A549 (cell line): ENCODE measurements around the gene SRMS. TPM values are rescaled to one million over a fixed set of nuclear protein-coding genes. Genes with fewer than 3 reads are reported as not detected.
A peak's percentile ranks its signal among the peaks of the same experiment; 100 is the strongest.

Experiments used
- ATAC-seq, 2 experiments: fragments of 200-7000 bp in 1 of 2; fragments of >200 bp in 1 of 2; cut with Nextera tagmentation in 1 of 2; cut with Tn5 transposase in 1 of 2; 3 replicates each; pipeline versions ENCODE4 v1.8.0 to v1.9.1; 2018 to 2020; ENCODE audit warnings: mild to moderate bottlenecking in 1 of 2, moderate library complexity in 1 of 2
- CTCF ChIA-PET: fragments of 300-600 bp; sonication (Branson Sonifier 250); formaldehyde crosslinking; extraction: SDS; loops from one replicate; lab custom pipeline; 2021; ENCODE audit warnings: antibody characterized with exemption, inconsistent platforms; lab: Yijun Ruan, JAX
- POLR2A ChIA-PET: fragments of 350-600 bp; formaldehyde crosslinking; extraction: SDS; loops from one replicate; lab custom pipeline; 2021; ENCODE audit warnings: antibody characterized with exemption, inconsistent platforms; lab: Yijun Ruan, JAX
- DNase-seq, 2 experiments: peaks; one replicate each; pipeline versions ENCODE4 v3.0.0 to v3.0.0-alpha.2; 2011 to 2016; ENCODE audit warnings: low read depth in 1 of 2, low spot score in 1 of 2
- FAIRE-seq: peaks from 2 replicates; lab custom pipeline; 2011; peaks lifted over from hg19 to GRCh38; lab: Jason Lieb, UNC
- H3K27ac ChIP-seq, 2 experiments: fragments of >200 bp; sonication (Bioruptor Twin); formaldehyde crosslinking; 3 replicates each; pipeline ENCODE4 v1.5.1; 2016 to 2017
- H3K4me1 ChIP-seq: fragments of >200 bp; sonication (Bioruptor Twin); formaldehyde crosslinking; 3 replicates; pipeline ENCODE4 v1.6.1; 2016
- H3K4me2 ChIP-seq: fragments of >200 bp; sonication (Bioruptor Twin); formaldehyde crosslinking; 3 replicates; pipeline ENCODE4 v1.6.1; 2016
- H3K4me3 ChIP-seq: fragments of >200 bp; sonication (Bioruptor Twin); formaldehyde crosslinking; 3 replicates; pipeline ENCODE4 v1.5.1; 2016
- H3K9me3 ChIP-seq: fragments of >200 bp; sonication (Bioruptor Twin); formaldehyde crosslinking; 3 replicates; pipeline ENCODE4 v1.6.1; 2016
- BCL3 ChIP-seq: fragments of >200 bp; sonication (Bioruptor Twin); formaldehyde crosslinking; IDR thresholded peaks from 3 replicates; pipeline ENCODE4 v1.6.1; 2016
- BHLHE40 ChIP-seq: IDR thresholded peaks from 2 replicates; pipeline ENCODE4 v1.6.1; 2012; ENCODE audit warnings: low read depth, low read length, inconsistent platforms
- CBX2 ChIP-seq: fragments of 200-600 bp; sonication (generic); IDR thresholded peaks from 2 replicates; pipeline ENCODE4 v1.6.1; 2016; ENCODE audit warnings: low read depth, mild to moderate bottlenecking, borderline replicate concordance
- CBX8 ChIP-seq: fragments of 200-600 bp; sonication (generic); IDR thresholded peaks from 2 replicates; pipeline ENCODE4 v1.6.1; 2016
- CEBPB ChIP-seq, 2 experiments: fragments of >200 bp in 1 of 2; sonication (Bioruptor Twin) in 1 of 2; formaldehyde crosslinking in 1 of 2; IDR thresholded peaks; 2 replicates each; pipeline ENCODE4 v1.6.1; 2012 to 2016
- CHD4 ChIP-seq: fragments of 200-600 bp; sonication (generic); IDR thresholded peaks from 2 replicates; pipeline ENCODE4 v1.6.1; 2016; ENCODE audit warnings: antibody characterized with exemption, mild to moderate bottlenecking, borderline replicate concordance
- E2F6 ChIP-seq: IDR thresholded peaks from 2 replicates; pipeline ENCODE4 v1.6.1; 2012; ENCODE audit warnings: low read depth, borderline replicate concordance
- FOSB ChIP-seq: fragments of 250-450 bp; sonication (Bioruptor Pico); IDR thresholded peaks from 2 replicates; pipeline ENCODE4 v1.5.0; 2020; ENCODE audit warnings: mild to moderate bottlenecking, moderate library complexity
- FOXS1 ChIP-seq: fragments of 250-450 bp; sonication (Bioruptor Pico); IDR thresholded peaks from 2 replicates; pipeline ENCODE4 v1.5.0; 2020; ENCODE audit warnings: mild to moderate bottlenecking, moderate library complexity
- HDAC2 ChIP-seq: fragments of 200-600 bp; sonication (generic); IDR thresholded peaks from 2 replicates; pipeline ENCODE4 v1.6.1; 2016
- HOXB5 ChIP-seq: fragments of 250-450 bp; sonication (Bioruptor Pico); IDR thresholded peaks from 2 replicates; pipeline ENCODE4 v1.5.0; 2020; ENCODE audit warnings: mild to moderate bottlenecking, moderate library complexity
- JUN ChIP-seq, 2 experiments: fragments of >200 bp; sonication (Bioruptor Twin); formaldehyde crosslinking; IDR thresholded peaks; 2 replicates in 1 of 2; 3 replicates in 1 of 2; pipeline ENCODE4 v1.6.1; 2016 to 2017
- MAZ ChIP-seq: fragments of 150-350 bp; IDR thresholded peaks from 2 replicates; pipeline ENCODE4 v1.6.1; 2014; ENCODE audit warnings: antibody characterized with exemption, low read depth, low read length, borderline replicate concordance
- MYC ChIP-seq: IDR thresholded peaks from 2 replicates; pipeline ENCODE4 v1.6.1; 2012; ENCODE audit warnings: mild to moderate bottlenecking, inconsistent platforms, low read length, improper control_type of control experiment, borderline replicate concordance
- NPAS2 ChIP-seq: fragments of 250-450 bp; sonication (Bioruptor Pico); IDR thresholded peaks from 2 replicates; pipeline ENCODE4 v1.8.0; 2022; ENCODE audit warnings: mild to moderate bottlenecking, moderate library complexity, borderline replicate concordance
- PHF8 ChIP-seq: fragments of 200-600 bp; sonication (generic); IDR thresholded peaks from 2 replicates; pipeline ENCODE4 v1.6.1; 2016; ENCODE audit warnings: low read depth, mild to moderate bottlenecking, antibody characterized with exemption, moderate library complexity, borderline replicate concordance
- POLR2AphosphoS2 ChIP-seq: conservative IDR thresholded peaks from 2 replicates; pipeline ENCODE4 v1.6.1; 2012; ENCODE audit warnings: low read length, improper control_type of control experiment, inconsistent platforms
- RARB ChIP-seq: fragments of 250-450 bp; sonication (Bioruptor Pico); IDR thresholded peaks from 2 replicates; pipeline ENCODE4 v1.8.0; 2021; ENCODE audit warnings: mild to moderate bottlenecking, moderate library complexity
- REST ChIP-seq: fragments of 200-600 bp; sonication (generic); IDR thresholded peaks from 2 replicates; pipeline ENCODE4 v1.6.1; 2016; ENCODE audit warnings: antibody characterized with exemption, mild to moderate bottlenecking, moderate library complexity
- SREBF2 ChIP-seq: fragments of 450-650 bp; IDR thresholded peaks from 2 replicates; pipeline ENCODE4 v1.6.1; 2014; ENCODE audit warnings: mild to moderate bottlenecking, moderate library complexity
- USF2 ChIP-seq: fragments of 450-650 bp; IDR thresholded peaks from 2 replicates; pipeline ENCODE4 v1.6.1; 2014; ENCODE audit warnings: antibody characterized with exemption
- ZNF302 ChIP-seq: fragments of 250-450 bp; sonication (Bioruptor Pico); IDR thresholded peaks from 2 replicates; pipeline ENCODE4 v1.9.0; 2021; ENCODE audit warnings: inconsistent platforms, mild to moderate bottlenecking, moderate library complexity
- ZSCAN20 ChIP-seq: fragments of 250-450 bp; sonication (Bioruptor Pico); IDR thresholded peaks from 2 replicates; pipeline ENCODE4 v1.8.0; 2022; ENCODE audit warnings: mild to moderate bottlenecking, moderate library complexity
- WGBS: methylation state at CpG from one replicate; pipeline ENCODE4 v1.1.6; 2017; ENCODE audit errors: missing lambda C conversion rate; 5-methylcytosine and 5-hydroxymethylcytosine counted together
- polyA plus RNA-seq, 4 experiments: library from polyadenylated mRNA; depleted of rRNA in 3 of 4; stranded (reverse); fragments of >200 nt; fragmentation: RNase III in 1 of 4; extraction: RNeasy Plus Mini Kit Qiagen cat#74134 plus additional on column Dnase treatment in 1 of 4; gene quantifications; 2 replicates in 3 of 4; 3 replicates in 1 of 4; pipeline ENCODE4 v1.2.3, GENCODE V29; 2011 to 2017

Gene SRMS
- polyA plus RNA-seq, 2 of the 4 experiments (the other 2 are of a cell fraction) = not detected

- no peak for TF ChIP-seq REST
Measured at GRCh38 chr20:63522981-63523611, 24.5 kb downstream of the SRMS start (continued).

- H3K27ac ChIP-seq = no peak overlapping the region
- WGBS = 79% methylated on average over 9 of the region's 13 CpGs
- TF ChIP-seq BCL3 = no peak
- no peak for TF ChIP-seq HDAC2
- TF ChIP-seq ZNF302 (CRISPR knock-in tag) = no peak
- no peak for TF ChIP-seq ZSCAN20
- TF ChIP-seq SREBF2 = no peak
- TF ChIP-seq MYC = no peak
- peaks cover 10% of the 10 kb centered on the region; the same call in 2 of the 3 replicates for H3K4me1 ChIP-seq
- H3K4me2 ChIP-seq = peak overlapping the region; percentile 93; the same call in 2 of the 3 replicates
- ChIA-PET POLR2A (interaction anchor here (4.4 kb wide), 1 partner anchor 14 kb away, joined by 62 read pairs; the partner anchor contains the start of gene PTK6), CTCF (interaction anchor here (0.7 to 6.8 kb wide), 5 partner anchors 9 to 579 kb away, joined by 3 to 75 read pairs (median 7); partner anchors contain the start of genes EEF1A2 and PTK6)
- no peak for FAIRE-seq
- ATAC-seq = no peak
- H3K4me3 ChIP-seq = no peak overlapping the region
- DNase-seq = no peak
- peaks cover 13% of the 10 kb centered on the region for H3K9me3 ChIP-seq
Measured at GRCh38 chr20:63522091-63522868, 25.3 kb downstream of the SRMS start.

GRCh38 chr20:63521602-63522001 lies 25.9 kb downstream of the SRMS start:
- Histone ChIP-seq H3K4me3 (peak overlapping the region; percentile 83), H3K27ac (peak overlapping the region; percentile 88 to 95), H3K4me1 (peaks cover 10% of the 10 kb centered on the region; the same call in 2 of the 3 replicates), H3K9me3 (peaks cover 13% of the 10 kb centered on the region), H3K4me2 (peak overlapping the region; percentile 93)
- ATAC-seq = no peak
- ChIA-PET CTCF (interaction anchor here (1.5 to 6.8 kb wide), 6 partner anchors 9 to 298 kb away, joined by 3 to 75 read pairs (median 6); partner anchors contain the start of genes EEF1A2 and PTK6), POLR2A (interaction anchor here (0.6 to 4.4 kb wide), 20 partner anchors 9 to 541 kb away, joined by 3 to 62 read pairs (median 5); partner anchors contain the start of genes EEF1A2, HELZ2, PRPF6 and PTK6)
- no peak for FAIRE-seq
- no peak for DNase-seq
- TF ChIP-seq BCL3 = no peak
- no peak for TF ChIP-seq ZNF302 (CRISPR knock-in tag)
- TF ChIP-seq MAZ = no peak
- no peak for TF ChIP-seq E2F6
- no peak for TF ChIP-seq FOSB
- no peak for TF ChIP-seq CBX2
- TF ChIP-seq NPAS2 = no peak
- TF ChIP-seq POLR2AphosphoS2 = no peak
- no peak for TF ChIP-seq CHD4
- TF ChIP-seq PHF8 = no peak
- TF ChIP-seq FOXS1 = no peak
- no peak for TF ChIP-seq CEBPB (IDR thresholded peaks at IDR 0.05)
- TF ChIP-seq JUN (IDR thresholded peaks at IDR 0.05) = no peak
- TF ChIP-seq ZSCAN20 = no peak
- TF ChIP-seq RARB = no peak
- no peak for TF ChIP-seq CBX8
- no peak for TF ChIP-seq BHLHE40
- TF ChIP-seq HOXB5 (CRISPR knock-in tag) = no peak
- no peak for TF ChIP-seq USF2
- WGBS = 73% methylated on average over 16 of the region's 23 CpGs
